HL-60/S4 (cell line): Measurements from ENCODE around the gene PBOV1.
"Not testable (repeated sequence)": the region's sequence is repeated elsewhere in the genome, so short reads cannot be mapped to it uniquely, and the experiment has no call there.

Experiments used
- in situ Hi-C: fragments of 300-500 bp; cut with MboI; formaldehyde crosslinking; loops from 2 replicates; pipeline ENCODE4 v1.14.3; 2022; ENCODE audit warnings: low sequenced_read_pairs

PBOV1 gene

DNA sequence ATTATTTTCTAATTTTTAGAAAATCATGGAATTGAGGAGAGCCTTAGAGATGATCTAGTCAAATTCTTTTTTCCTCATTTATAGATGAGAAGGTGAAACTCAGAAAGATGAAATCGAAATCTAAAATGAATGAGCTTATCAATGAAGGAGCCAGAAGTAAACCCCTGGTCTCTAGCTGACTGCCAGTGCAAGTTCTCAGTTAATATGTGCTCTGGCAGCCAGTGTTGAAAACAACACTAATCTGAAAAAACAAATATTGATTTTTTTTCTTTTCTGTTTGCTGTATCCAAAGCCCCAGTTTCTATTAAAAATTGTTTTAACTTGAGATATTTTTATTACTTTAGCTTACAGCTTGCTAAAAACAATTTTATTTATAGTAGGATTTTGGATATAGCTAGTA lies 21.5 kb upstream of the PBOV1 start:
- in situ Hi-C loops, result no loop called here

DNA sequence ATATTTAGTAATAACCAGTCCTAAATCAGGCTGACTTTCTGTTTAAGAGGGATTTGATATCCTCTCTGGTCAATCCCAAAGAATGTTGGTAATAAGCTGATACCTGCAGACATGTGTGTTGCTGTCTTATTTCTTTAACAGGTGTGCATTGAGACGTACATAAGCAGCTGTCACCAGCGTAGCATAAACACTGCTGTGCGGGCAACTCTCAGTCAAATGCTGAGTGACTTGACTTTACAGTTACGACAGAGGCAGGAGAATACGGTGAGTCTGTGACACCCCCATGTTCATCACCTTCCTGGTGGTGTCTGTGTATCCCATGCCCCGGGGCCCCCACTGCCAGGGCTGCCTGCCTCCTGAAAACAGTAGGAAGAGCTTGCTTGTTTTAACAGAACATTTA lies 20.1 kb upstream of the PBOV1 start:
- in situ Hi-C loops, result no loop called here

- in situ Hi-C loops, result no loop called here
Observed at GRCh38 chr6:138237463-138237862, 19.2 kb upstream of the PBOV1 start.

GRCh38 chr6:138235693-138236092 lies 17.4 kb upstream of the PBOV1 start:
- in situ Hi-C loops, result no loop called here

GRCh38 chr6:138235205-138235604 lies 16.9 kb upstream of the PBOV1 start:
- in situ Hi-C loops, result no loop called here

DNA sequence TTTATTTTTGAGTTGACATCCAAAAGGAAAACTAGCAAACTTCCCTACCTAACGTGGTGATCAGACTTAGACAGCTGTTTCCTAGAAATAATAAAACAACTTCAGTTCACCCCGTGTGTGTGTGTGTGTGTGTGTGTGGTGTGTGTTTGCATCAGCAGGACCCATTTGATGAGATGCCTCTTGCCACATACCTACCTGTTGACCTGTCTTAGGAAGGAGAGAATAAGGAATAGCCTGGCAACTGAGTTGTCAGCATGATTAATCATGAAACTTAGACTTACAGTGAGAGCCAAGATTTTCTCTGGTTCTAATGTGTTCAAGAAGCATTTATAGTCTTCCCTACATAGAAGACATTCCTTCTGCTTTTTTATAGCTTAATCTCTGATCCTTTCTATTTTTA lies 16.1 kb upstream of the PBOV1 start:
- in situ Hi-C loops, result no loop called here

GRCh38 chr6:138231381-138231886 lies 13.1 kb upstream of the PBOV1 start:
- in situ Hi-C loops, result no loop called here

GRCh38 chr6:138230759-138231380 lies 12.6 kb upstream of the PBOV1 start:
- in situ Hi-C loops, result no loop called here

- in situ Hi-C loops, result no loop called here
Observed at GRCh38 chr6:138230221-138230620, 11.9 kb upstream of the PBOV1 start.

GRCh38 chr6:138229663-138230179 lies 11.4 kb upstream of the PBOV1 start:
- in situ Hi-C loops, result no loop called here

DNA sequence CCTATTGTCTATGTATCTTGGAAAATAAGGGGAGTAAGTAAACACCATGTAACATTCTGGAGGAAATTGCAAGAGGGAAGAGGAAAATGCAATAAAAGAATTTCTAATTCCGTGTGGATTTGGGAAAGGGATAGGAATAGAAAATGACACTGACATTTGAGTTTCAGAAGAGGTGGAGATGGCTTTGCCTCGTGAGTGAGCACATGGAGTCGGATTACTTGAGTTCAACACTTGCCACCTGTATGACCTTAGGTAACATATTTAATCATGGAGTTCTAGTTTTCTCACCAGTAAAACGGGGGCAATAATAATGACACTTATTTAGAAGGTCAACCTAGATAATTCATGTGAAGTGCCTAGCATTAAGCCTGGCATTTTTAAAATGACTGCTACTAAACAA lies 10.8 kb upstream of the PBOV1 start:
- in situ Hi-C loops, result no loop called here

DNA sequence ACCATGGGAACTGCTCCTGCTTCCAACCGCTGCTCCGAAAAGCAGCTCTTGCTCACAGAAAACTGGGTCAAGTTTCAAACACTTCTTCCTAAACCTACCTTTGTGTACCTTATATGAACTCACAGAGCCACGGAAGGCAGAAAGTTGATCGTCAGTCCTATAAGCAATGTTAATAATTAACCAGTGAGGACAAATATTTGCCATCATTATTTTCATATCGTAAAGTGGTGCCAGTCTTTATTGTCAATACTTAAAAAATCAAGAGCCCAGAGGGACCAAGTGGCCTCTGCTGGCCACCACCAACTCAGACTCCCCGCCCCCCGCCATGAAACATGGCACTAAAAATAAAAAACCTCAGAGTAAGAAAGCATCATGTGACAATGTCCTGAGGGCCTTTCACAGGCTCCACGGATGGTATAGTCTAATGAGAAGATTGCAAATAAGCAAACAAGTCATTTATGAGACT lies 9.1 kb upstream of the PBOV1 start:
- in situ Hi-C loops, result no loop called here

DNA sequence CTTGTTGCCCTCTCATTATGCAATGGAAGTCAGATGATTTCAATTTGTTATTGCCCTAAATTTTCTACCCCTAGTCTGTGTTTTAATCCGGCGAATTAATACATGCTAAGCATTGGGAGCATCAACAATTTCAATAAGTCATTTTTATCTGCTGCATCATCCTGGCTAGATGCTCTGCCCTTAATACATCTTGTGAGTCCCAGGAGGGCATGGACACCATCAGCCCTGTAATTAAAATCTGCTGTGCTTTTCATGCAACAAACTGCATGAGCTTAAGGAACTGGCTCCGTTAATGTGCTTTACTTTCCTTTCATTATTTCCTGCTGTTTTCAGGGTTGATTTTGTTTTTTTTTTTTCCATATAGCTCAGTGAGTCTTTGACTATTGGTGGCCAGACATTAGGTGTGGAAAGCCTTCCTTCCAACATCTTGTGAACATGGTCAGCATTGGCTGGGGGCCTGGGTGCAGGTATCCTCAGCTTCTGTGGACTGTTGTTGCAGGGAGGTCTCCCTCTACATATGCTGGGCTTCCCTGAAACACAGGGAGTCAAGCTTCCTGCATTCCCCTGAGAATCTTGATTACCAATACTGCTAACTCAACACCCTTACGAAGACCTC lies 8.5 kb upstream of the PBOV1 start:
- in situ Hi-C loops, result no loop called here

- in situ Hi-C loops, result no loop called here
Observed at GRCh38 chr6:138225953-138226352, 7.7 kb upstream of the PBOV1 start.

GRCh38 chr6:138222901-138223546 lies 4.7 kb upstream of the PBOV1 start:
- in situ Hi-C loops, result no loop called here

GRCh38 chr6:138219901-138220300 lies 1.6 kb upstream of the PBOV1 start:
- in situ Hi-C loops, result no loop called here

DNA sequence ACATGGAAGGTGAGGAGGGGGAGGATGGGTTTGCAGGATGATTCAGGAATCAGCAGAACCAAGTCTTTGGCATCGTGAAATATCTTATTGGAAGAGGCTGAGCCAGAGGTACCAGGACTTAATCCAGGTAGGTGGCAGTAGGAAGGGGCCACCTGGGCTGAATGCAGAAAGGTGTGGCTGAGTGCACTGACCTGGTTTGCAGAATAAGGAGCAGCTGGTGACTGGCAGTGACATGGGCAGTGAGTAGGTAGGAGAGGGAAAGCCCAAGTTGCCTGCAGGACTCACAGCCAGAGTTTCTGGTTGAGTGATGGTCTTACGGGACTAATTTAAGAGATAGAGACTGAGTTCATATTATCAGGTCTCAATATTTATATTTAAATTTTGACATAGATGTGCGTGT lies 1.1 kb upstream of the PBOV1 start:
- in situ Hi-C loops, result no loop called here

- in situ Hi-C loops, result no loop called here
Observed at GRCh38 chr6:138215093-138215782, 3.1 kb downstream of the PBOV1 start.

- in situ Hi-C loops, result not testable (repeated sequence)
Observed at GRCh38 chr6:138212530-138212929, 5.8 kb downstream of the PBOV1 start.

GRCh38 chr6:138211601-138212000 lies 6.7 kb downstream of the PBOV1 start:
- in situ Hi-C loops, result no loop called here

- in situ Hi-C loops, result no loop called here
Observed at GRCh38 chr6:138211048-138211581, 7.2 kb downstream of the PBOV1 start.
